H9 (cell line): ENCODE data around the gene MYMX. TPM values are rescaled to one million over a fixed set of nuclear protein-coding genes. Genes with fewer than 3 reads are reported as not detected.

ENCODE experiments used
- DNase-seq: peaks from one replicate; pipeline ENCODE4 v3.0.0-alpha.2; 2017
- H2AFZ ChIP-seq: one replicate; pipeline ENCODE4 v1.6.1; 2013; ENCODE audit warnings: mild to moderate bottlenecking, low read length, control low read depth, moderate library complexity
- H2AK5ac ChIP-seq: 2 replicates; pipeline ENCODE4 v1.6.1; 2013; ENCODE audit warnings: low read length, control low read depth, mixed read lengths; ENCODE audit not compliant: insufficient read length
- H2BK120ac ChIP-seq: one replicate; pipeline ENCODE4 v1.6.1; 2013; ENCODE audit warnings: low read depth, mild to moderate bottlenecking, low read length, control low read depth, inconsistent platforms; ENCODE audit not compliant: poor library complexity, severe bottlenecking
- H2BK12ac ChIP-seq: 2 replicates; pipeline ENCODE4 v1.6.1; 2013; ENCODE audit warnings: low read length, control low read depth, mixed read lengths, low read depth; ENCODE audit not compliant: insufficient read length
- H2BK15ac ChIP-seq: 2 replicates; pipeline ENCODE4 v1.6.1; 2013; ENCODE audit warnings: low read depth, low read length, control low read depth
- H2BK20ac ChIP-seq: one replicate; pipeline ENCODE4 v1.6.1; 2013; ENCODE audit warnings: low read depth, mild to moderate bottlenecking, low read length, control low read depth, inconsistent platforms; ENCODE audit not compliant: poor library complexity, severe bottlenecking
- H2BK5ac ChIP-seq: 2 replicates; pipeline ENCODE4 v1.6.1; 2013; ENCODE audit warnings: low read length, control low read depth, mixed read lengths; ENCODE audit not compliant: insufficient read length
- H3K14ac ChIP-seq: 2 replicates; pipeline ENCODE4 v1.6.1; 2013; ENCODE audit warnings: low read length, control low read depth; ENCODE audit not compliant: insufficient read depth
- H3K18ac ChIP-seq: 2 replicates; pipeline ENCODE4 v1.6.1; 2013; ENCODE audit warnings: low read depth, mild to moderate bottlenecking, mixed read lengths, low read length, control low read depth; ENCODE audit not compliant: insufficient read length
- H3K23ac ChIP-seq: 2 replicates; pipeline ENCODE4 v1.6.1; 2013; ENCODE audit warnings: low read length, control low read depth, mixed read lengths, low read depth; ENCODE audit not compliant: insufficient read length
- H3K23me2 ChIP-seq: 2 replicates; pipeline ENCODE4 v1.6.1; 2013; ENCODE audit warnings: low read depth, mild to moderate bottlenecking, mixed read lengths, low read length, control low read depth; ENCODE audit not compliant: insufficient read length, poor library complexity, severe bottlenecking
- H3K27ac ChIP-seq: 2 replicates; pipeline ENCODE4 v1.5.1; 2013; ENCODE audit warnings: low read length, control low read depth, mixed read lengths, low read depth; ENCODE audit not compliant: insufficient read length
- H3K27me3 ChIP-seq: 2 replicates; pipeline ENCODE4 v1.6.1; 2013; ENCODE audit warnings: low read length, control low read depth, inconsistent platforms; ENCODE audit not compliant: insufficient read depth
- H3K4ac ChIP-seq: 2 replicates; pipeline ENCODE4 v1.6.1; 2013; ENCODE audit warnings: low read depth, mild to moderate bottlenecking, control low read depth, inconsistent platforms, low read length, moderate library complexity
- H3K4me1 ChIP-seq: 2 replicates; pipeline ENCODE4 v1.6.1; 2013; ENCODE audit warnings: low read length, control low read depth, inconsistent platforms; ENCODE audit not compliant: insufficient read depth
- H3K4me2 ChIP-seq: 2 replicates; pipeline ENCODE4 v1.6.1; 2013; ENCODE audit warnings: low read length, control low read depth, mixed read lengths; ENCODE audit not compliant: insufficient read length, insufficient read depth
- H3K56ac ChIP-seq: 2 replicates; pipeline ENCODE4 v1.6.1; 2013; ENCODE audit warnings: low read depth, mild to moderate bottlenecking, mixed read lengths, low read length, control low read depth; ENCODE audit not compliant: insufficient read length
- H3K79me1 ChIP-seq: 2 replicates; pipeline ENCODE4 v1.6.1; 2013; ENCODE audit warnings: low read depth, mild to moderate bottlenecking, moderate library complexity, low read length, control low read depth, inconsistent platforms; ENCODE audit not compliant: insufficient read depth, poor library complexity, severe bottlenecking
- H3K79me2 ChIP-seq: 2 replicates; pipeline ENCODE4 v1.6.1; 2013; ENCODE audit warnings: low read length, control low read depth, inconsistent platforms; ENCODE audit not compliant: insufficient read depth
- H3K9ac ChIP-seq: 2 replicates; pipeline ENCODE4 v1.6.1; 2013; ENCODE audit warnings: low read length, control low read depth, mixed read lengths; ENCODE audit not compliant: insufficient read length; ENCODE audit errors: extremely low read depth
- H3K9me3 ChIP-seq: one replicate; pipeline ENCODE4 v1.6.1; 2013; ENCODE audit warnings: low read depth, low read length, inconsistent platforms; ENCODE audit not compliant: control insufficient read depth
- H3T11ph ChIP-seq: one replicate; pipeline ENCODE4 v1.6.1; 2013; ENCODE audit warnings: mild to moderate bottlenecking, low read length, control low read depth, inconsistent platforms
- H4K20me1 ChIP-seq: one replicate; pipeline ENCODE4 v1.6.1; 2013; ENCODE audit not compliant: control insufficient read depth, insufficient read length, insufficient read depth
- H4K5ac ChIP-seq: 2 replicates; pipeline ENCODE4 v1.6.1; 2013; ENCODE audit warnings: low read depth, mild to moderate bottlenecking, mixed read lengths, low read length, control low read depth; ENCODE audit not compliant: insufficient read length
- H4K8ac ChIP-seq: replicated peaks from 2 replicates; pipeline ENCODE4 v1.6.1; 2013; ENCODE audit warnings: low read length, control low read depth, mixed read lengths, low read depth; ENCODE audit not compliant: insufficient read length
- H4K91ac ChIP-seq: 2 replicates; pipeline ENCODE4 v1.6.1; 2013; ENCODE audit warnings: low read depth, mild to moderate bottlenecking, moderate library complexity, mixed read lengths, low read length, control low read depth; ENCODE audit not compliant: insufficient read length
- H3K27ac Mint-ChIP-seq, 3 experiments: 2 replicates in 2 of 3; 3 replicates in 1 of 3; pipeline ENCODE4 v1.8.0; 2020 to 2021; ENCODE audit warnings: mixed read lengths in 3 of 3, mild to moderate bottlenecking in 1 of 3, moderate library complexity in 1 of 3
- H3K27me3 Mint-ChIP-seq: 2 replicates; pipeline ENCODE4 v1.8.0; 2021; ENCODE audit warnings: low read depth, mild to moderate bottlenecking, moderate library complexity, mixed read lengths
- H3K36me3 Mint-ChIP-seq, 3 experiments: 2 replicates in 2 of 3; 3 replicates in 1 of 3; pipeline ENCODE4 v1.8.0; 2020 to 2021; ENCODE audit warnings: low read depth in 3 of 3, mixed read lengths in 3 of 3; ENCODE audit not compliant: insufficient read depth in 1 of 3
- H3K4me1 Mint-ChIP-seq, 2 experiments: 2 replicates each; pipeline ENCODE4 v1.8.0; 2020; ENCODE audit warnings: mixed read lengths in 2 of 2
- H3K4me3 Mint-ChIP-seq, 2 experiments: 2 replicates in 1 of 2; 3 replicates in 1 of 2; pipeline ENCODE4 v1.8.0; 2020 to 2021; ENCODE audit warnings: mild to moderate bottlenecking in 2 of 2, mixed read lengths in 2 of 2, moderate library complexity in 1 of 2
- H3K9me3 Mint-ChIP-seq, 2 experiments: 2 replicates in 1 of 2; 3 replicates in 1 of 2; pipeline ENCODE4 v1.8.0; 2020; ENCODE audit warnings: mild to moderate bottlenecking in 2 of 2, mixed read lengths in 2 of 2, moderate library complexity in 1 of 2
- WGBS: extraction: QIAGEN DNeasy Blood & Tissue Kit; methylation state at CpG from one replicate; pipeline ENCODE4 v1.1.7; 2013; ENCODE audit warnings: missing lambda C conversion rate, low lambda C conversion rate, mixed read lengths; ENCODE audit not compliant: insufficient read length; ENCODE audit errors: extremely low coverage; 5-methylcytosine and 5-hydroxymethylcytosine counted together
- total RNA-seq: library from RNA; stranded (reverse); gene quantifications from 2 replicates; pipeline ENCODE4 v1.2.1, GENCODE V29; 2021
- TF ChIP-seq, protein P1 (sequence below): fragments of 200-600 bp; sonication (generic); conservative IDR thresholded peaks from 3 replicates; pipeline ENCODE4 v1.8.0; 2021; ENCODE audit warnings: antibody characterized with exemption, mild to moderate bottlenecking

The MYMX gene
- total RNA-seq, 1 experiment from 2014 or later, result 1.1 TPM

DNA sequence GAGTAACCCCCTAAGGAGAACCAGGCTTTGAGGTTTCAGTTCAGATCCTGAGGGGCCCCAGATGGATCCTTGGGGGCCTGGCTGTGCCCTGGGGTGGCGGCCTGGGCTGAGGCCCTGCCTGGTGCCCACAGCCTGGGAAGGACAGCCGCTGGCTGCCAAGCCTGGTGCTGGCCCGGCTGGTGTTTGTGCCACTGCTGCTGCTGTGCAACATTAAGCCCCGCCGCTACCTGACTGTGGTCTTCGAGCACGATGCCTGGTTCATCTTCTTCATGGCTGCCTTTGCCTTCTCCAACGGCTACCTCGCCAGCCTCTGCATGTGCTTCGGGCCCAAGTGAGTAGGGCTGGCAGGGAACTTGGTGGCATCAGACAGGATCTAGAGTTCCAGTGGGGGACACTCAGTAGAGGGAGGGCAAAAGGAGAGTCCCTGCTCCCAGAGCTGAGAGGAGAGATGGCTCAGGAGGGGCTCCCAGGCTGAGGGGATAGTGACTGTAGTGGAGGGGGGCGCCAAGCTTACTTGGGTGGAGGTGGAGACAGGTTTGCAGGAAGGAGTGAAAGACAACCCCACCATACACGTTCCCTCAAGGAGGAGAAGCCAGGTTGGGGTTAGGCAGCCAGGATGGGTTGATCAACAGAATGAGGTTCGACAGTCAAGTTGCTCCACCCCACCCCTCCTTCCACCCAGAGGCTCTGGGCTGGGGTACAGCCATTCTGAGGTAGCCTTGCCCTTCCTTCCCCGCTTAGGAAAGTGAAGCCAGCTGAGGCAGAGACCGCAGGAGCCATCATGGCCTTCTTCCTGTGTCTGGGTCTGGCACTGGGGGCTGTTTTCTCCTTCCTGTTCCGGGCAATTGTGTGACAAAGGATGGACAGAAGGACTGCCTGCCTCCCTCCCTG is 16.2 kb downstream of the MYMX start:
- H2BK120ac ChIP-seq, result no peak overlapping the region
- H2BK15ac ChIP-seq, result no peak overlapping the region
- no CpG with 5 or more reads among the region's 16 CpGs for WGBS
- no peak overlapping the region for H2BK20ac ChIP-seq
- Mint-ChIP-seq H3K36me3 (peaks cover 51 to 74% (median 71%) of the 10 kb centered on the region in 3 experiments), H3K4me1 (peaks cover 29 to 33% of the 10 kb centered on the region in 2 experiments), H3K9me3 (no peaks in the 10 kb centered on the region; a peak in 1 of 5 replicates), H3K4me3 (peak overlapping the region in 1 of 2 experiments; percentile 28; a peak in 1 of 5 replicates), H3K27ac (peak overlapping the region; percentile 2 to 96 (median 47); a peak in 4 of 7 replicates), H3K27me3 (no peaks in the 10 kb centered on the region)
- no peak overlapping the region for H3K56ac ChIP-seq
- no peak overlapping the region for H3K4ac ChIP-seq
- no peak for DNase-seq
- H4K5ac ChIP-seq, result no peak overlapping the region
- no peak overlapping the region for H2AK5ac ChIP-seq
- H3K23me2 ChIP-seq, result peaks cover 3% of the 10 kb centered on the region
- H3K9me3 ChIP-seq, result no peaks in the 10 kb centered on the region
- no peaks in the 10 kb centered on the region for H4K20me1 ChIP-seq
- H4K8ac ChIP-seq, result no peak overlapping the region
- H3K27ac ChIP-seq, result no peak overlapping the region
- H3T11ph ChIP-seq, result no peak overlapping the region
- H4K91ac ChIP-seq, result no peak overlapping the region
- no peaks in the 10 kb centered on the region for H3K27me3 ChIP-seq
- H2AFZ ChIP-seq, result no peak overlapping the region
- TF ChIP-seq, protein P1, sequence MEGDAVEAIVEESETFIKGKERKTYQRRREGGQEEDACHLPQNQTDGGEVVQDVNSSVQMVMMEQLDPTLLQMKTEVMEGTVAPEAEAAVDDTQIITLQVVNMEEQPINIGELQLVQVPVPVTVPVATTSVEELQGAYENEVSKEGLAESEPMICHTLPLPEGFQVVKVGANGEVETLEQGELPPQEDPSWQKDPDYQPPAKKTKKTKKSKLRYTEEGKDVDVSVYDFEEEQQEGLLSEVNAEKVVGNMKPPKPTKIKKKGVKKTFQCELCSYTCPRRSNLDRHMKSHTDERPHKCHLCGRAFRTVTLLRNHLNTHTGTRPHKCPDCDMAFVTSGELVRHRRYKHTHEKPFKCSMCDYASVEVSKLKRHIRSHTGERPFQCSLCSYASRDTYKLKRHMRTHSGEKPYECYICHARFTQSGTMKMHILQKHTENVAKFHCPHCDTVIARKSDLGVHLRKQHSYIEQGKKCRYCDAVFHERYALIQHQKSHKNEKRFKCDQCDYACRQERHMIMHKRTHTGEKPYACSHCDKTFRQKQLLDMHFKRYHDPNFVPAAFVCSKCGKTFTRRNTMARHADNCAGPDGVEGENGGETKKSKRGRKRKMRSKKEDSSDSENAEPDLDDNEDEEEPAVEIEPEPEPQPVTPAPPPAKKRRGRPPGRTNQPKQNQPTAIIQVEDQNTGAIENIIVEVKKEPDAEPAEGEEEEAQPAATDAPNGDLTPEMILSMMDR, result no peak
- no peaks in the 10 kb centered on the region for H3K79me1 ChIP-seq
- no peak overlapping the region for H3K18ac ChIP-seq
- no peak overlapping the region for H2BK12ac ChIP-seq
- H3K9ac ChIP-seq, result no peak overlapping the region
- H3K4me1 ChIP-seq, result no peaks in the 10 kb centered on the region; the same call in 1 of the 2 replicates
- no peak overlapping the region for H3K14ac ChIP-seq
- no peak overlapping the region for H3K4me2 ChIP-seq
- no peaks in the 10 kb centered on the region for H3K79me2 ChIP-seq
- no peak overlapping the region for H2BK5ac ChIP-seq
- no peak overlapping the region for H3K23ac ChIP-seq
